Lower leg skin (tissue), 4 donors: ENCODE data around the gene NELFCD. TPM values are rescaled to one million over a fixed set of nuclear protein-coding genes. Genes with fewer than 3 reads are reported as not detected.
A peak's percentile ranks its signal among the peaks of the same experiment; 100 is the strongest.

Experiments used
- DNase-seq, 2 donors: peaks; one replicate each; pipeline ENCODE4 v3.0.0-alpha.2; 2019; ENCODE audit warnings: low spot score in 2 of 2
- H3K4me3 ChIP-seq: fragments of 200-600 bp; sonication (generic); 2 replicates; pipeline ENCODE4 v1.5.1; 2017; ENCODE audit warnings: mild to moderate bottlenecking, low read depth; ENCODE audit not compliant: poor library complexity, severe bottlenecking
- POLR2A ChIP-seq, 2 donors: fragments of 450-650 bp; IDR thresholded peaks; one replicate each; pipeline ENCODE4 v1.6.1; 2016 to 2017; ENCODE audit warnings: antibody characterized with exemption in 2 of 2, mild to moderate bottlenecking in 1 of 2, moderate library complexity in 1 of 2
- WGBS, 2 donors: methylation state at CpG; one replicate each; pipeline ENCODE4 v1.1.5; 2018; 5-methylcytosine and 5-hydroxymethylcytosine counted together
- intact Hi-C: fragments of 100-400 bp; cut with DNase I; formaldehyde crosslinking; loops from one replicate; pipeline ENCODE4 v1.15.0; 2023; ENCODE audit warnings: low total_unique reads
- total RNA-seq, 4 donors: library from RNA; depleted of rRNA; stranded (reverse); fragments of >200 nt; gene quantifications; one replicate each; pipeline ENCODE4 v1.1.0, GENCODE V29; 2016
- TF ChIP-seq, protein P1 (sequence below), 3 donors: fragments of 450-650 bp; IDR thresholded peaks; one replicate each; pipeline ENCODE4 v1.5.1; 2016; ENCODE audit warnings: antibody characterized with exemption in 3 of 3, mild to moderate bottlenecking in 3 of 3, moderate library complexity in 2 of 3

Gene NELFCD, protein sequence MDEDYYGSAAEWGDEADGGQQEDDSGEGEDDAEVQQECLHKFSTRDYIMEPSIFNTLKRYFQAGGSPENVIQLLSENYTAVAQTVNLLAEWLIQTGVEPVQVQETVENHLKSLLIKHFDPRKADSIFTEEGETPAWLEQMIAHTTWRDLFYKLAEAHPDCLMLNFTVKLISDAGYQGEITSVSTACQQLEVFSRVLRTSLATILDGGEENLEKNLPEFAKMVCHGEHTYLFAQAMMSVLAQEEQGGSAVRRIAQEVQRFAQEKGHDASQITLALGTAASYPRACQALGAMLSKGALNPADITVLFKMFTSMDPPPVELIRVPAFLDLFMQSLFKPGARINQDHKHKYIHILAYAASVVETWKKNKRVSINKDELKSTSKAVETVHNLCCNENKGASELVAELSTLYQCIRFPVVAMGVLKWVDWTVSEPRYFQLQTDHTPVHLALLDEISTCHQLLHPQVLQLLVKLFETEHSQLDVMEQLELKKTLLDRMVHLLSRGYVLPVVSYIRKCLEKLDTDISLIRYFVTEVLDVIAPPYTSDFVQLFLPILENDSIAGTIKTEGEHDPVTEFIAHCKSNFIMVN
- total RNA-seq = 10 to 100 TPM; 36.9 to 53.8 (median 44.6) TPM

DNA sequence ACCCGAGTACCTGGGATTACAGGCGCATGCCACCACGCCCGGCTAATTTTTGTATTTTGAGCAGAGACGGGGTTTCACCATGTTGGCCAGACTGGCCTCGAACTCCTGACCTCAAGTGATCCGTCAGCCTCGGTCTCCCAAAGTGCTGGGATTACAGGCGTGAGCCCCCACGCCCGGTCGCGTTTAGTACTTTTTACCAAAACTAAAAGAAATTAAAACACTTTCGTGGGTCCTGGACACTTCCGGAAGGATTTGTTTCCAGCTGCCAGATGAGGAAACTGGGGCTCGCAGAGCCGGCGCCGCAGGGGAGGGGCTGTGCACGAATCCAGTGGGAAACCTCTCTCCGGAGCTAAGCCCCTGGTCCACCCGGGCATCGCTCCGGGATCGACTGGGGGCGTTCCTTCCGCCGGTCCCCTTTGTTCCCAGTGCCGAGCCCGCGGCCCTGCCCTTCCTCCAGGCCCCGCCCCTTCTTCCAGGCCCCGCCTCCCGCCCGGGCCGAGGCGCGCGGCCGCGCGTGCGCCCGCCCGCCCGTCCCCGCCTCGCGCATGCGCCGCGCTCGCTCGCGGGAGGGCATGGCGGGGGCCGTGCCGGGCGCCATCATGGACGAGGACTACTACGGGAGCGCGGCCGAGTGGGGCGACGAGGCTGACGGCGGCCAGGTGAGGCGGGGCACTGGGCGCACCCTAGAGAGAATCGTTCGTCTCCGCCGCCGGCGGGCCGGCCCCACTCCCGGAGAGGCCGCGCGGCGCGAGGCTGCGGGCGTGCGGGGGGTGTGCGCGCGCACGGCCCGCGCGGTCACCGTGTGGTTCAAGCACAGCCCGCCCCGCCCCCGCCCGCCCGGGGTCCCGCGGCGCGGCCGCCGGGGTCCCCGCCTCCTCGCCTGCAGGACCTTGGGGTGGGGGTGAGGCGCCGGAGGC, at the start of gene NELFCD:
NELFCD (plus strand) TSS at position 546 of the 917 bp plus-strand sequence; CDS start at position 600, 54 bp downstream.
- intact Hi-C loops = loop anchor here (5.0 kb wide), 1 partner anchor 89 kb away; no protein-coding TSS in a partner anchor
- no peak for TF ChIP-seq POLR2A (IDR thresholded peaks at IDR 0.05)
- TF ChIP-seq, protein P1, sequence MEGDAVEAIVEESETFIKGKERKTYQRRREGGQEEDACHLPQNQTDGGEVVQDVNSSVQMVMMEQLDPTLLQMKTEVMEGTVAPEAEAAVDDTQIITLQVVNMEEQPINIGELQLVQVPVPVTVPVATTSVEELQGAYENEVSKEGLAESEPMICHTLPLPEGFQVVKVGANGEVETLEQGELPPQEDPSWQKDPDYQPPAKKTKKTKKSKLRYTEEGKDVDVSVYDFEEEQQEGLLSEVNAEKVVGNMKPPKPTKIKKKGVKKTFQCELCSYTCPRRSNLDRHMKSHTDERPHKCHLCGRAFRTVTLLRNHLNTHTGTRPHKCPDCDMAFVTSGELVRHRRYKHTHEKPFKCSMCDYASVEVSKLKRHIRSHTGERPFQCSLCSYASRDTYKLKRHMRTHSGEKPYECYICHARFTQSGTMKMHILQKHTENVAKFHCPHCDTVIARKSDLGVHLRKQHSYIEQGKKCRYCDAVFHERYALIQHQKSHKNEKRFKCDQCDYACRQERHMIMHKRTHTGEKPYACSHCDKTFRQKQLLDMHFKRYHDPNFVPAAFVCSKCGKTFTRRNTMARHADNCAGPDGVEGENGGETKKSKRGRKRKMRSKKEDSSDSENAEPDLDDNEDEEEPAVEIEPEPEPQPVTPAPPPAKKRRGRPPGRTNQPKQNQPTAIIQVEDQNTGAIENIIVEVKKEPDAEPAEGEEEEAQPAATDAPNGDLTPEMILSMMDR (IDR thresholded peaks at IDR 0.05) = no peak
- DNase-seq = peak; percentile 79 to 96
- 10 to 19% methylated on average over 28 to 54 of the region's 109 CpGs for WGBS, 2 donors
- H3K4me3 ChIP-seq = peak within 1 kb of the TSS; percentile 74

DNA sequence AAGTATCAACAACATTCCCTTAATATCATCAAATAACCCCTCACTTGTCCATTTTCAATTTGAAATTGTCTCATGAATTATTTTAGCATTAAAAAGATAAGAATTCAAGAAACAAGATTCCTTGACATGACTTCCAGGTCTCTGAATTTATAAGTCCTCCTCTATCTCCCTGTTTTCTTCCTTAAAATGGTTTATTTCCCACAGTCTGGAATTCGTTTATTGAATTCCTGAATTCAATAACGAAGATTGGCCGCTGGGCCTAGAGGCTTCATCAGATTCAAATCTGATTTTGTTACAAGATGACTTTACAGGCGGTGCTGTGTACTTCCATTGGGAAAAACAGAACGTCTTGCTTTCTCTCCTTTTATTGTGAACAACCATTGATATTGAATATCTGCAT, 48.9 kb upstream of the NELFCD start:
- 85 to 88% methylated on average over 5 of the region's 5 CpGs for WGBS, 2 donors
- intact Hi-C loops = no loop called here
- TF ChIP-seq, protein P1 (IDR thresholded peaks at IDR 0.05) = no peak
- no peak for TF ChIP-seq POLR2A (IDR thresholded peaks at IDR 0.05)
- H3K4me3 ChIP-seq = no peak overlapping the region
- no peak for DNase-seq

DNA sequence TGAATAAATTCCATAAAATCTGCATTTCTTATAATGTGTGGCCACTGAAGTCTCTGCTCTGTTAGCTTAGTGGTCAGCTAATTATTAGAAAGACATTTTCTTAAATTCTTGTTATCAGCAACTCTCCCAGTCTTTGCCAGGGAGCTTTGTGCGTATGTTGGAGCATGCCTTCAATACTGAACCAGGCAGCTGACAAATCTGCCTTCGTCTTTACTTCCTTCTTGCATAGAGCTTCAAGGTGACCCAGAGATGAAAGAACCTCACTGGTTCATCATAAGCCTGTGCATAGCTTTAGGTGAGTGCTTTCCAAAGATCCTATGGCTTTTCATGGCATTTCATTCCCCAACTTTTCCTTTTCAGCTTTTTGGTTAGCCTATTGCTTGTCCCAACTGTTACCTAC, 43.0 kb upstream of the NELFCD start:
- H3K4me3 ChIP-seq = no peak overlapping the region
- TF ChIP-seq, protein P1 (IDR thresholded peaks at IDR 0.05) = no peak
- no peak for TF ChIP-seq POLR2A (IDR thresholded peaks at IDR 0.05)
- no peak for DNase-seq
- intact Hi-C loops = no loop called here
- WGBS, 2 donors = 61 to 70% methylated on average over 2 of the region's 2 CpGs

DNA sequence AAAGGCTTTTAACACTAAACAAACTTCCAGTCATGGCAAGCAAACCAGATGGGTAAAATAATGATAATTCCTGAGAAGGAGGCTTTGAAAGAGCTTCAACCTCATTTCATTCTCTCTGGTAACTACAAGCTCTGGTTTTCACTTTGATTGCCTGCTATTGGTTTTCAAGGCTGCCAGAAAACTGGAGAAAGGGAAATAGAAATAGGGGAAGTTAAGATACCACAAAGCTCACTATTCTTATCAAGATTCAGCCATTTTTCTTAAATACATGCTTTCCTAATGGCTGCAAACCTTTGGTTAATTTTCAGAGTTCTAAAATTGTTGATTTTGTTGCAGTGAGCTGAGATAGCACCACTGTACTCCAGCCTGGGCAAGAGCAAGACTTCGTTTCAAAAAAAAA, 42.5 kb upstream of the NELFCD start:
- WGBS, 2 donors = 77 to 81% methylated on average over 1 of the region's 1 CpG
- no peak for DNase-seq
- intact Hi-C loops = no loop called here
- H3K4me3 ChIP-seq = no peak overlapping the region
- TF ChIP-seq, protein P1 (IDR thresholded peaks at IDR 0.05) = no peak
- TF ChIP-seq POLR2A (IDR thresholded peaks at IDR 0.05) = no peak

DNA sequence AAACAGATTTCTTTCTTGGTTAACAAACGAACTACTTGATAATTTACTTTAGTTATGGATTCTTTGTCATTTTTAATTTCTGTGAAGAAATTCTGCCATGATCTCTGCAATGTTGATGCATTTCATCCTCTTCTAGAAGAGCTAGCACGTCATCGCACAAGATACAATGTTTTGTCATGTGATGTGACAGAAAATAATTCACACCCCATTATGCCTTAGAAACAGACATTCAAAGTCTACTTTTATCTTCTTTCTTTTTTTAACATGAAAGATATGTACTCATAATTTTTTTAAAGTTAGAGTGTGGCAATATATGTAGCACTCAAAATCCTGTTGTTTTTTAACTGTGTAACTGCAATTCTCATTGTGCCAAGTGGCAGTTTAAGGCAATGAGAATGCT, 39.6 kb upstream of the NELFCD start:
- TF ChIP-seq POLR2A (IDR thresholded peaks at IDR 0.05) = no peak
- TF ChIP-seq, protein P1 (IDR thresholded peaks at IDR 0.05) = no peak
- DNase-seq = no peak
- intact Hi-C loops = no loop called here
- no peak overlapping the region for H3K4me3 ChIP-seq
- 59 to 65% methylated on average over 3 of the region's 3 CpGs for WGBS, 2 donors
